GM12892 (cell line): ENCODE results near the gene GAL.

Source experiments
- POLR2A ChIP-seq: IDR thresholded peaks from 2 replicates; pipeline ENCODE4 v1.6.1; 2011; ENCODE audit warnings: low read depth, low read length, control low read depth
- POLR2AphosphoS5 ChIP-seq: IDR thresholded peaks from 2 replicates; pipeline ENCODE4 v1.6.1; 2011; ENCODE audit warnings: low read depth, low read length, control low read depth
- TAF1 ChIP-seq: IDR thresholded peaks from 2 replicates; pipeline ENCODE4 v1.6.1; 2011; ENCODE audit warnings: low read depth, mild to moderate bottlenecking, control low read depth, low read length, borderline replicate concordance

DNA sequence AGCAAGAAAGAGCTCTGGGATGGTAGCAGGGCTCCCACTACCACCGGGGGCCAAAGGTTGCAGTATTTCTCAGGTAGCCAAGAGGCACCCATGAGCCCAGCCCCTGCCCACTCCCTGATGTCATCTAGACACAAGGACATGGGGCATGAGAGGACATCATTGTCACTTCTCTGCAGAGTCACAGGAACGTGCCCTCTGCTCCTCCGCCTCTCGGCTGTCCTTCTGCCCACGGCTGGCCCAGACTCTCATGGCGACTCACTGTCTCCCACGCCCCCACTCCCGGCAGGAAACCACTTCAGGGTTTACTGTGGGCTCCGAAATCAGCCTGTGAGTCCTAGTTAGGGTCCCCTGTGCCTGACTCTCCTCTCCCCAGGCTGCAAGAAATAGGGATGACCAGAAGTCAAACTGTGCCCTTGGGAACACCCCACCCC, 1.8 kb upstream of the GAL start:
- TF ChIP-seq POLR2A (no peak), POLR2AphosphoS5 (no peak), TAF1 (no peak)
